Activated CD4-positive, alpha-beta T cell treated with anti-CD3 and anti-CD28 coated beads for 36 hours (primary cell): Measurements from ENCODE around the gene RGS1. TPM values are rescaled to one million over a fixed set of nuclear protein-coding genes. Genes with fewer than 3 reads are reported as not detected.

Source experiments
- ATAC-seq: fragments of 200-7000 bp; cut with Tn5 transposase; one replicate; pipeline ENCODE4 v1.10.0; 2021; ENCODE audit warnings: mild to moderate bottlenecking, moderate library complexity
- CTCF ChIA-PET: fragments of 350-600 bp; sonication (Branson Sonifier 250); formaldehyde crosslinking; loops from one replicate; lab custom pipeline; 2021; ENCODE audit warnings: antibody characterized with exemption; lab: Charles Lee
- POLR2A ChIA-PET: fragments of 350-600 bp; sonication (Branson Sonifier 250); formaldehyde crosslinking; loops from one replicate; lab custom pipeline; 2021; ENCODE audit warnings: antibody characterized with exemption, inconsistent platforms; lab: Charles Lee
- DNase-seq: peaks from one replicate; pipeline ENCODE4 v3.0.0-alpha.2; 2020
- H3K27ac Mint-ChIP-seq: one replicate; pipeline ENCODE4 v1.8.0; 2021; ENCODE audit warnings: mixed read lengths
- H3K27me3 Mint-ChIP-seq: one replicate; pipeline ENCODE4 v1.8.0; 2021; ENCODE audit warnings: mixed read lengths
- H3K36me3 Mint-ChIP-seq: one replicate; pipeline ENCODE4 v1.8.0; 2021; ENCODE audit warnings: low read depth, mixed read lengths
- H3K4me1 Mint-ChIP-seq: one replicate; pipeline ENCODE4 v1.8.0; 2021; ENCODE audit warnings: mixed read lengths
- H3K4me3 Mint-ChIP-seq: one replicate; pipeline ENCODE4 v1.8.0; 2021; ENCODE audit warnings: mild to moderate bottlenecking, moderate library complexity, mixed read lengths
- H3K9me3 Mint-ChIP-seq: one replicate; pipeline ENCODE4 v1.8.0; 2021; ENCODE audit warnings: low read depth, mixed read lengths
- intact Hi-C, 2 experiments: fragments of 100-400 bp; cut with DNase I in 1 of 2; cut with micrococcal nuclease in 1 of 2; formaldehyde crosslinking; loops; one replicate each; pipeline versions ENCODE4 v1.14.2 to v1.15.1; 2022 to 2024; cut with DNase I, micrococcal nuclease
- total RNA-seq, 2 experiments: library from RNA; stranded (reverse); gene quantifications; one replicate each; pipeline ENCODE4 v1.2.3, GENCODE V29; 2021

RGS1 gene
- total RNA-seq, 2 experiments from 2014 or later = 12.0 to 13.6 TPM

DNA sequence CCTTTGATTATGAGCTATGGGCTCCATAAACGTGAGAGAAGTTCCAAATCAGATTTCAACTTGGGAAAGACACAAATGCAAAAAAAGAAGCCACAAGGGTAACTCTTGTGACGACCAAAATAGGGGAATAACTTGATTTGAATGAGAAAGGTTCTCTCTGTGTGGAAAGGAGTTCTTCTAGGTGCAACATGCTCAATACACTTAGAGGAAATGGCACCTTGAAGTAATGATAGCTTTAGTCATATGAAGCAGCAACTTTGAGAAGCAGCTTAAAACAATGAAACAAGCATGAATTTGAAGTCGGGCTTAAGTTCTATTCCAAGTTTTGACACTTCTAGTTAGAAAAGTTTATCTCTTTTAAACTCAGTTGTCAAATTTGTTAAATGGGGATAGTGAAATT is 21.8 kb upstream of the RGS1 start:
- Mint-ChIP-seq H3K4me1 (peaks cover 46% of the 10 kb centered on the region), H3K9me3 (no peaks in the 10 kb centered on the region), H3K36me3 (no peaks in the 10 kb centered on the region), H3K27me3 (no peaks in the 10 kb centered on the region), H3K4me3 (no peak overlapping the region), H3K27ac (no peak overlapping the region)
- POLR2A ChIA-PET = no interaction called here
- ATAC-seq (no peak), DNase-seq (no peak)
- intact Hi-C loops = loop anchor here in 1 of 2 experiments (5.0 kb wide), 1 partner anchor 36 kb away; no protein-coding TSS in a partner anchor
- CTCF ChIA-PET = interaction anchor here (1.1 to 1.2 kb wide), 2 partner anchors 25 to 76 kb away, joined by 4 to 6 read pairs; no protein-coding TSS in a partner anchor

DNA sequence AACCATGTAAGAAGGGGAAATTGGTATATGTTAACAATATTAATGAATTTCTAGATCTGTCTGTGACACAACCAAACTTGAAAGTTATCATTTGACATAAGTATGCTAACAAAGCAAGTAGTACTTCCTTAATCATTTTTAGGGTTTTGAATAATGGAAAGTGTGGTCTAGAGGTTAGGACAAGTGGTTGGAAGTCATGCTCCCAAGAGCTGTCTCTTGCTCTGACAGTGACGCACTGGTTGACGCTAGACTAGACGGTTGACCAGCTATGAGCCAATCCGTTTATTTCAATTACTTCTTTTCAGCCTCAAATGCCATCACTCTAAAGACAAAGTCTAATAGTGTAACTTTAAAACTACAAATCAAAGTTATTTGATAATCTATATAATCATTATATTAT is 20.7 kb upstream of the RGS1 start:
- ChIA-PET POLR2A (no interaction called here), CTCF (interaction anchor here (1.0 kb wide), 1 partner anchor 77 kb away, joined by 4 read pairs; no protein-coding TSS in a partner anchor)
- intact Hi-C loops = loop anchor here in 1 of 2 experiments (5.0 kb wide), 1 partner anchor 38 kb away; no protein-coding TSS in a partner anchor
- no peak for ATAC-seq
- Mint-ChIP-seq H3K4me1 (peaks cover 48% of the 10 kb centered on the region), H3K4me3 (no peak overlapping the region), H3K36me3 (no peaks in the 10 kb centered on the region), H3K9me3 (no peaks in the 10 kb centered on the region), H3K27ac (no peak overlapping the region), H3K27me3 (no peaks in the 10 kb centered on the region)
- DNase-seq = no peak

DNA sequence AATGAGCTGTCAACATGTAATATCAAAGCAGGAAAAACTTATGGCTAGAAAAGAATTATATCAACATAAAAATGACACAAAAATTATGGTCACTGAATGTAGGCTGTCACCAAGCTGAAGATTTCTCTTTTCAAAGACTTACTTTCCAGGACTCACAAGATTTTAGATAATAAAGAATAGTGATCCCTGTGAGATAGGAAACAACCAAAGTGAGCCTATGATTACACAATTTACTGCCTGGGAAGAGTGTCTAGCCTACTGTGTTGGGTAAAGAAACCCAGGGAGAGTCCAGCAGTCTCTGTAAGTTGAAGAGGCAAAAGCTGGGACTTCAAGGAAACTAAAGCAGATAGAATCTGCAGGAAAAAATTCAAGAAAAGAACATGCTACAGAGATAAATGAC is 20.2 kb upstream of the RGS1 start:
- Mint-ChIP-seq H3K27me3 (no peaks in the 10 kb centered on the region), H3K27ac (no peak overlapping the region), H3K4me3 (no peak overlapping the region), H3K9me3 (no peaks in the 10 kb centered on the region), H3K36me3 (no peaks in the 10 kb centered on the region), H3K4me1 (peaks cover 46% of the 10 kb centered on the region)
- POLR2A ChIA-PET = no interaction called here
- ATAC-seq (no peak), DNase-seq (no peak)
- CTCF ChIA-PET = interaction anchor here (1.0 kb wide), 1 partner anchor 78 kb away, joined by 4 read pairs; no protein-coding TSS in a partner anchor
- intact Hi-C loops = no loop called here

DNA sequence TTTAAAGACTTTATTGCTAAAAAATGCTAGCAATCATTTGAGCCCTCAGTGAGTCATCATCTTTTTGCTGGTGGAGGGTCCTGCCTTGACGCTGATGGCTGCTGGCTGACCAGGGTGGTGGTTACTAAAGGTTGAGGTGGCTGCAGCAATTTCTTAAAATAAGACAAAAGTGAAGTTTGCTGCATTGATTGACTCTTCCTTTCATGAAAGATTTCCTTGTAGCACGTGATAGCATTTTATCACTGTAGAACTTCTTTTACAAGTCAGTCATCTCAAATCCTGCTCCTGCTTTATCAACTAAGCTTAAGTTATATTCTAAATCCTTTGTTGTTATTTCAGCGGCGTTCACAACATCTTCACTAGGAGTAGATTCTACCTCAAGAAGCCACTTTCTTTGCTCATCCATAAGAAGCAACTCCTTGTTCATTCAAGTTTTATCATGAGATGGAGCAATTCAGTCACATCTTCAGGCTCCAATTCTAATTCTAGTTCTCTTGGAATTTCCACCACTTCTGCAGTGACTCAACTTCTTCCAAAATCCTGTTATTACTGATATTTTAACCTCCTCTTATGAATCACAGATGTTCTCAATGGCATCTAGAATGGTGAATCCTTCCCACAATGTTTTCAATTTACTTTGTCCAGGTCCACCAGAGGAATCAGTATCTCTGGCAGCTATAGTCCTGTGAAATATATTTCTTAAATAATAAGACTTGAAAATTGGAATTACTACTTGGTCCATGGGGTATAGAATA is 17.6 kb upstream of the RGS1 start:
- ChIA-PET CTCF (interaction anchor here (1.6 kb wide), 1 partner anchor 16 kb away, joined by 5 read pairs; no protein-coding TSS in a partner anchor), POLR2A (no interaction called here)
- Mint-ChIP-seq H3K27ac (no peak overlapping the region), H3K4me1 (peaks cover 30% of the 10 kb centered on the region), H3K27me3 (no peaks in the 10 kb centered on the region), H3K36me3 (no peaks in the 10 kb centered on the region), H3K9me3 (no peaks in the 10 kb centered on the region), H3K4me3 (no peak overlapping the region)
- intact Hi-C loops = loop anchor here in 1 of 2 experiments (2.0 kb wide), 1 partner anchor 15 kb away; no protein-coding TSS in a partner anchor
- ATAC-seq (no peak), DNase-seq (no peak)

GRCh38 chr1:192559115-192560006 is 16.2 kb upstream of the RGS1 start:
- Mint-ChIP-seq H3K27me3 (no peaks in the 10 kb centered on the region), H3K36me3 (no peaks in the 10 kb centered on the region), H3K27ac (peak overlapping the region; percentile 70), H3K4me3 (no peak overlapping the region), H3K9me3 (no peaks in the 10 kb centered on the region), H3K4me1 (peaks cover 25% of the 10 kb centered on the region)
- ChIA-PET POLR2A (interaction anchor here (0.6 kb wide), 1 partner anchor 77 kb away, joined by 3 read pairs; the partner anchor contains the start of gene RGS13), CTCF (interaction anchor here (0.7 to 1.6 kb wide), 3 partner anchors 9 to 131 kb away, joined by 3 to 5 read pairs (median 3); no protein-coding TSS in a partner anchor)
- intact Hi-C loops = loop anchor here in 1 of 2 experiments (2.0 kb wide), 1 partner anchor 13 kb away; no protein-coding TSS in a partner anchor
- ATAC-seq (peak; percentile 71), DNase-seq (no peak)

DNA sequence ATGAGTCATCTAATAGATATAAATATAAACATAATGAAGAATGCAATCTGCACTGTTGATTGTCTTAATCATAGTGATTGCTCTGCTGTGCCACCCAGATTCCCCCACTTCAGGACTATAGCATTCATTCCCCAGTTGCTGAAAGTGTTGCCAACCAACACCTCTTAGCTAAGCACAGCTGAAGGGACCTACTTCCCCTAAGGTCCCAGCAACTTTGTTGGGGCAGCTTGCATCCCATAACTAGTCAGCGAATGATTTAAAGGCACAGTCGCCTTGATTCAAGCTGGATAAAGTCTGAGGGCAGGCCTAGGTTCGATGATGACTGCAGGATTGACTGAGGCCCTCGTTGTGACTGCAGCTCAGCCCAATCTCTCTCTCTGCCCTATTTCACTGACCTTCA is 14.3 kb upstream of the RGS1 start:
- CTCF ChIA-PET = interaction anchor here (1.0 kb wide), 1 partner anchor 87 kb away, joined by 3 read pairs; no protein-coding TSS in a partner anchor
- no peak for DNase-seq
- H3K9me3 Mint-ChIP-seq = no peaks in the 10 kb centered on the region
- no peak overlapping the region for H3K4me3 Mint-ChIP-seq
- H3K27me3 Mint-ChIP-seq = no peaks in the 10 kb centered on the region
- H3K36me3 Mint-ChIP-seq = no peaks in the 10 kb centered on the region
- intact Hi-C loops = no loop called here
- H3K4me1 Mint-ChIP-seq = peaks cover 37% of the 10 kb centered on the region
- ATAC-seq = no peak
- H3K27ac Mint-ChIP-seq = no peak overlapping the region
- POLR2A ChIA-PET = interaction anchor here (0.6 kb wide), 1 partner anchor 44 kb away, joined by 3 read pairs; no protein-coding TSS in a partner anchor

- intact Hi-C loops = no loop called here
- no peak for DNase-seq
- CTCF ChIA-PET = interaction anchor here (1.2 kb wide), 1 partner anchor 10 kb away, joined by 3 read pairs; no protein-coding TSS in a partner anchor
Observed at GRCh38 chr1:192563129-192563528, 12.4 kb upstream of the RGS1 start.

GRCh38 chr1:192564099-192564498 is 11.5 kb upstream of the RGS1 start:
- no peak for DNase-seq
- Mint-ChIP-seq H3K4me3 (no peak overlapping the region), H3K27me3 (no peaks in the 10 kb centered on the region), H3K27ac (no peak overlapping the region), H3K9me3 (no peaks in the 10 kb centered on the region), H3K4me1 (peaks cover 49% of the 10 kb centered on the region), H3K36me3 (no peaks in the 10 kb centered on the region)
- ATAC-seq = no peak
- intact Hi-C loops = no loop called here
- POLR2A ChIA-PET = no interaction called here
- CTCF ChIA-PET = interaction anchor here (1.0 to 1.2 kb wide), 2 partner anchors 11 to 90 kb away, joined by 3 read pairs; no protein-coding TSS in a partner anchor

More at GRCh38 chr1:192563129-192563528, 12.4 kb upstream of the RGS1 start:
- Mint-ChIP-seq H3K27me3 (no peaks in the 10 kb centered on the region), H3K4me3 (no peak overlapping the region), H3K36me3 (no peaks in the 10 kb centered on the region), H3K27ac (no peak overlapping the region), H3K9me3 (no peaks in the 10 kb centered on the region), H3K4me1 (peaks cover 49% of the 10 kb centered on the region)
- ATAC-seq = no peak
- POLR2A ChIA-PET = no interaction called here

DNA sequence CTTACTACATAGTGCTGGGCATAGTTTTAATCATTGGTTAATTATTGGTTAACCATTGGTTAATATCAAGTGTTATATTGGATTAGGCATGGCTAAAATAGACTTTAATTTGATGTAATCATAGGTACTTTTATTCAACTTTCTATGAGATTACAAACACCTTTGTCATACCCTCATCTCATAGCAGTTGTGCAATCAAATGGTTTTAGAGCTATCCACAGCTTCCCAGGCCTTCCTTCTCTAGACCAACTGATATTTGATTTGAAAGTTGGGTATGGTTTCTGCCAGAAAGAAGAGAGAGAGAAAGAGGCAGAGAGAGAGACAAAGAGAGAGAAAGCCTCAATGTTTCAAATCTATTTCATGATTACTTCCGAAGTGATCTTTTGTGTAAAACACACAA is 9.6 kb upstream of the RGS1 start:
- DNase-seq (no peak), ATAC-seq (no peak)
- Mint-ChIP-seq H3K36me3 (peaks cover 6% of the 10 kb centered on the region), H3K9me3 (peaks cover 4% of the 10 kb centered on the region), H3K4me1 (peaks cover 42% of the 10 kb centered on the region), H3K4me3 (no peak overlapping the region), H3K27ac (no peak overlapping the region), H3K27me3 (no peaks in the 10 kb centered on the region)
- ChIA-PET CTCF (no interaction called here), POLR2A (no interaction called here)
- intact Hi-C loops = no loop called here

DNA sequence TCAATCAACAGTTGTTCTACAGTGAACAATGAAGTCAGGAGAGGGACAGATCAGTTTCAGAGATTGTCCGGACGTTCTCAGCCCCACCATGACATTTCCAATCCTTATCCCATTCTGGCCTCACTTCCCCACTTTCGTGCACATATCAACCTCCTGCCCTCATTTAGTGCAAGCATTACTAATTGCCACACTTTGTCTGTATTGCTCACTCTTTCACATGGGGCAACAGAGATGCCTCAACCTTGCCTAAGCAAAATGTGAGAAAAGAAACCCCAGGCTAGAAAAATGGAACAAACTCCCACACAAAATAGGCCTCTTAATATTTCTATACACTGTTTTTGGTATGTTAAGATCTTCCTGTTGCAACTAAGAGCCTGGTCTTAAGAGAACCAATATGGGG is 8.9 kb upstream of the RGS1 start:
- intact Hi-C loops = no loop called here
- H3K36me3 Mint-ChIP-seq = peaks cover 6% of the 10 kb centered on the region
- ChIA-PET POLR2A (no interaction called here), CTCF (interaction anchor here (1.0 kb wide), 1 partner anchor 89 kb away, joined by 5 read pairs; no protein-coding TSS in a partner anchor)
- H3K4me1 Mint-ChIP-seq = peaks cover 49% of the 10 kb centered on the region
- DNase-seq (no peak), ATAC-seq (peak; percentile 74)
- H3K27ac Mint-ChIP-seq = peak overlapping the region; percentile 33
- no peaks in the 10 kb centered on the region for H3K27me3 Mint-ChIP-seq
- no peak overlapping the region for H3K4me3 Mint-ChIP-seq
- peaks cover 4% of the 10 kb centered on the region for H3K9me3 Mint-ChIP-seq

- CTCF ChIA-PET = interaction anchor here (1.0 to 1.8 kb wide), 5 partner anchors 9 to 93 kb away, joined by 3 to 5 read pairs (median 3); no protein-coding TSS in a partner anchor
- H3K27ac Mint-ChIP-seq = no peak overlapping the region
- DNase-seq = no peak
Observed at GRCh38 chr1:192568063-192568462, 7.5 kb upstream of the RGS1 start.

More at GRCh38 chr1:192568063-192568462, 7.5 kb upstream of the RGS1 start:
- Mint-ChIP-seq H3K36me3 (peaks cover 6% of the 10 kb centered on the region), H3K4me3 (no peak overlapping the region), H3K4me1 (peaks cover 61% of the 10 kb centered on the region), H3K9me3 (peaks cover 4% of the 10 kb centered on the region), H3K27me3 (no peaks in the 10 kb centered on the region)
- intact Hi-C loops = no loop called here
- no peak for ATAC-seq
- POLR2A ChIA-PET = no interaction called here
